Measurements from ENCODE around the gene RAN. TPM values are rescaled to one million over a fixed set of nuclear protein-coding genes. Genes with fewer than 3 reads are reported as not detected.

RAN gene
- total and polyA plus RNA-seq, 9 of the 15 experiments (the other 6 are each of a cell fraction or from before 2014, with no cell fraction given), result 1,687 to 3,820 (median 2,300) TPM

- TF ChIP-seq ATF1 (CRISPR knock-in tag; IDR thresholded peaks at IDR 0.05), result no peak
- no peak for TF ChIP-seq ATF1 (tag; IDR thresholded peaks at IDR 0.05)
- TF ChIP-seq ZNF696 (CRISPR knock-in tag; conservative IDR thresholded peaks at IDR 0.05), result no peak
- TF ChIP-seq ARNT (IDR thresholded peaks at IDR 0.05), result no peak
- no peak for TF ChIP-seq PTRF (tag; IDR thresholded peaks at IDR 0.05)
- TF ChIP-seq, protein P1, sequence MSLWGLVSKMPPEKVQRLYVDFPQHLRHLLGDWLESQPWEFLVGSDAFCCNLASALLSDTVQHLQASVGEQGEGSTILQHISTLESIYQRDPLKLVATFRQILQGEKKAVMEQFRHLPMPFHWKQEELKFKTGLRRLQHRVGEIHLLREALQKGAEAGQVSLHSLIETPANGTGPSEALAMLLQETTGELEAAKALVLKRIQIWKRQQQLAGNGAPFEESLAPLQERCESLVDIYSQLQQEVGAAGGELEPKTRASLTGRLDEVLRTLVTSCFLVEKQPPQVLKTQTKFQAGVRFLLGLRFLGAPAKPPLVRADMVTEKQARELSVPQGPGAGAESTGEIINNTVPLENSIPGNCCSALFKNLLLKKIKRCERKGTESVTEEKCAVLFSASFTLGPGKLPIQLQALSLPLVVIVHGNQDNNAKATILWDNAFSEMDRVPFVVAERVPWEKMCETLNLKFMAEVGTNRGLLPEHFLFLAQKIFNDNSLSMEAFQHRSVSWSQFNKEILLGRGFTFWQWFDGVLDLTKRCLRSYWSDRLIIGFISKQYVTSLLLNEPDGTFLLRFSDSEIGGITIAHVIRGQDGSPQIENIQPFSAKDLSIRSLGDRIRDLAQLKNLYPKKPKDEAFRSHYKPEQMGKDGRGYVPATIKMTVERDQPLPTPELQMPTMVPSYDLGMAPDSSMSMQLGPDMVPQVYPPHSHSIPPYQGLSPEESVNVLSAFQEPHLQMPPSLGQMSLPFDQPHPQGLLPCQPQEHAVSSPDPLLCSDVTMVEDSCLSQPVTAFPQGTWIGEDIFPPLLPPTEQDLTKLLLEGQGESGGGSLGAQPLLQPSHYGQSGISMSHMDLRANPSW (CRISPR knock-in tag; IDR thresholded peaks at IDR 0.05), result no peak
- TF ChIP-seq ZNF143 (CRISPR knock-in tag; IDR thresholded peaks at IDR 0.05), result no peak
- TF ChIP-seq, protein P2, sequence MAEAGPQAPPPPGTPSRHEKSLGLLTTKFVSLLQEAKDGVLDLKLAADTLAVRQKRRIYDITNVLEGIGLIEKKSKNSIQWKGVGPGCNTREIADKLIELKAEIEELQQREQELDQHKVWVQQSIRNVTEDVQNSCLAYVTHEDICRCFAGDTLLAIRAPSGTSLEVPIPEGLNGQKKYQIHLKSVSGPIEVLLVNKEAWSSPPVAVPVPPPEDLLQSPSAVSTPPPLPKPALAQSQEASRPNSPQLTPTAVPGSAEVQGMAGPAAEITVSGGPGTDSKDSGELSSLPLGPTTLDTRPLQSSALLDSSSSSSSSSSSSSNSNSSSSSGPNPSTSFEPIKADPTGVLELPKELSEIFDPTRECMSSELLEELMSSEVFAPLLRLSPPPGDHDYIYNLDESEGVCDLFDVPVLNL (CRISPR knock-in tag; IDR thresholded peaks at IDR 0.05; ENCODE audit: low read depth), result no peak
- TF ChIP-seq PCBP2 (IDR thresholded peaks at IDR 0.05; ENCODE audit: low read depth, low read length, poor library complexity, severe bottlenecking), result no peak
- TF ChIP-seq, protein P3, sequence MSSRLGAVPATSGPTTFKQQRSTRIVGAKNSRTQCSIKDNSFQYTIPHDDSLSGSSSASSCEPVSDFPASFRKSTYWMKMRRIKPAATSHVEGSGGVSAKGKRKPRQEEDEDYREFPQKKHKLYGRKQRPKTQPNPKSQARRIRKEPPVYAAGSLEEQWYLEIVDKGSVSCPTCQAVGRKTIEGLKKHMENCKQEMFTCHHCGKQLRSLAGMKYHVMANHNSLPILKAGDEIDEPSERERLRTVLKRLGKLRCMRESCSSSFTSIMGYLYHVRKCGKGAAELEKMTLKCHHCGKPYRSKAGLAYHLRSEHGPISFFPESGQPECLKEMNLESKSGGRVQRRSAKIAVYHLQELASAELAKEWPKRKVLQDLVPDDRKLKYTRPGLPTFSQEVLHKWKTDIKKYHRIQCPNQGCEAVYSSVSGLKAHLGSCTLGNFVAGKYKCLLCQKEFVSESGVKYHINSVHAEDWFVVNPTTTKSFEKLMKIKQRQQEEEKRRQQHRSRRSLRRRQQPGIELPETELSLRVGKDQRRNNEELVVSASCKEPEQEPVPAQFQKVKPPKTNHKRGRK (tag; IDR thresholded peaks at IDR 0.05), result no peak
- no peak for TF ChIP-seq ZNF282 (CRISPR knock-in tag; IDR thresholded peaks at IDR 0.05)
- no peak for TF ChIP-seq CBX5 (IDR thresholded peaks at IDR 0.05; ENCODE audit: borderline replicate concordance, low read depth)
- TF ChIP-seq NFIX (CRISPR knock-in tag; IDR thresholded peaks at IDR 0.05; ENCODE audit: low read depth), result no peak
- no peak for TF ChIP-seq ZNF239 (CRISPR knock-in tag; IDR thresholded peaks at IDR 0.05)
- no peak for TF ChIP-seq CTCF (IDR thresholded peaks at IDR 0.05 in 2 of 3, conservative IDR thresholded peaks at IDR 0.05 in 1 of 3; ENCODE audit: insufficient read depth in 2 of 3, low read depth in 1 of 3, low read length in 3 of 3)
- TF ChIP-seq ZNF384 (IDR thresholded peaks at IDR 0.05; ENCODE audit: low read depth, low read length), result no peak
- TF ChIP-seq, protein P4, sequence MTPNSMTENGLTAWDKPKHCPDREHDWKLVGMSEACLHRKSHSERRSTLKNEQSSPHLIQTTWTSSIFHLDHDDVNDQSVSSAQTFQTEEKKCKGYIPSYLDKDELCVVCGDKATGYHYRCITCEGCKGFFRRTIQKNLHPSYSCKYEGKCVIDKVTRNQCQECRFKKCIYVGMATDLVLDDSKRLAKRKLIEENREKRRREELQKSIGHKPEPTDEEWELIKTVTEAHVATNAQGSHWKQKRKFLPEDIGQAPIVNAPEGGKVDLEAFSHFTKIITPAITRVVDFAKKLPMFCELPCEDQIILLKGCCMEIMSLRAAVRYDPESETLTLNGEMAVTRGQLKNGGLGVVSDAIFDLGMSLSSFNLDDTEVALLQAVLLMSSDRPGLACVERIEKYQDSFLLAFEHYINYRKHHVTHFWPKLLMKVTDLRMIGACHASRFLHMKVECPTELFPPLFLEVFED (CRISPR knock-in tag; conservative IDR thresholded peaks at IDR 0.05), result no peak
- TF ChIP-seq ZBTB26 (CRISPR knock-in tag; IDR thresholded peaks at IDR 0.05), result no peak
Measured at GRCh38 chr12:130872179-130873096, 572 bp downstream of the RAN start (continued).

Data from K562 (cell line).